A549 (cell line): ENCODE measurements around the gene ELK1. TPM values are rescaled to one million over a fixed set of nuclear protein-coding genes. Genes with fewer than 3 reads are reported as not detected.

ENCODE experiments used
- ATAC-seq, 2 experiments: fragments of 200-7000 bp in 1 of 2; fragments of >200 bp in 1 of 2; cut with Nextera tagmentation in 1 of 2; cut with Tn5 transposase in 1 of 2; 3 replicates each; pipeline versions ENCODE4 v1.8.0 to v1.9.1; 2018 to 2020; ENCODE audit warnings: mild to moderate bottlenecking in 1 of 2, moderate library complexity in 1 of 2
- CTCF ChIA-PET: fragments of 300-600 bp; sonication (Branson Sonifier 250); formaldehyde crosslinking; extraction: SDS; loops from one replicate; lab custom pipeline; 2021; ENCODE audit warnings: antibody characterized with exemption, inconsistent platforms; lab: Yijun Ruan, JAX
- POLR2A ChIA-PET: fragments of 350-600 bp; formaldehyde crosslinking; extraction: SDS; loops from one replicate; lab custom pipeline; 2021; ENCODE audit warnings: antibody characterized with exemption, inconsistent platforms; lab: Yijun Ruan, JAX
- DNase-seq, 2 experiments: peaks; one replicate each; pipeline versions ENCODE4 v3.0.0 to v3.0.0-alpha.2; 2011 to 2016; ENCODE audit warnings: low read depth in 1 of 2, low spot score in 1 of 2
- FAIRE-seq: peaks from 2 replicates; lab custom pipeline; 2011; peaks lifted over from hg19 to GRCh38; lab: Jason Lieb, UNC
- H3K27ac ChIP-seq, 2 experiments: fragments of >200 bp; sonication (Bioruptor Twin); formaldehyde crosslinking; 3 replicates each; pipeline ENCODE4 v1.5.1; 2016 to 2017
- H3K4me1 ChIP-seq: fragments of >200 bp; sonication (Bioruptor Twin); formaldehyde crosslinking; 3 replicates; pipeline ENCODE4 v1.6.1; 2016
- H3K4me2 ChIP-seq: fragments of >200 bp; sonication (Bioruptor Twin); formaldehyde crosslinking; 3 replicates; pipeline ENCODE4 v1.6.1; 2016
- H3K4me3 ChIP-seq: fragments of >200 bp; sonication (Bioruptor Twin); formaldehyde crosslinking; 3 replicates; pipeline ENCODE4 v1.5.1; 2016
- H3K9me3 ChIP-seq: fragments of >200 bp; sonication (Bioruptor Twin); formaldehyde crosslinking; 3 replicates; pipeline ENCODE4 v1.6.1; 2016
- CBX2 ChIP-seq: fragments of 200-600 bp; sonication (generic); IDR thresholded peaks from 2 replicates; pipeline ENCODE4 v1.6.1; 2016; ENCODE audit warnings: low read depth, mild to moderate bottlenecking, borderline replicate concordance
- CEBPB ChIP-seq, 2 experiments: fragments of >200 bp in 1 of 2; sonication (Bioruptor Twin) in 1 of 2; formaldehyde crosslinking in 1 of 2; IDR thresholded peaks; 2 replicates each; pipeline ENCODE4 v1.6.1; 2012 to 2016
- CHD2 ChIP-seq: fragments of 150-350 bp; IDR thresholded peaks from 2 replicates; pipeline ENCODE4 v1.6.1; 2014; ENCODE audit warnings: low read length; ENCODE audit not compliant: partially characterized antibody
- ELK1 ChIP-seq: fragments of 150-350 bp; IDR thresholded peaks from 2 replicates; pipeline ENCODE4 v1.6.1; 2014; ENCODE audit warnings: low read depth, mild to moderate bottlenecking, low read length
- ESRRA ChIP-seq: fragments of 150-350 bp; IDR thresholded peaks from 2 replicates; pipeline ENCODE4 v1.6.1; 2014; ENCODE audit warnings: mild to moderate bottlenecking, low read length, borderline replicate concordance
- FOXS1 ChIP-seq: fragments of 250-450 bp; sonication (Bioruptor Pico); IDR thresholded peaks from 2 replicates; pipeline ENCODE4 v1.5.0; 2020; ENCODE audit warnings: mild to moderate bottlenecking, moderate library complexity
- GATA3 ChIP-seq: IDR thresholded peaks from 2 replicates; pipeline ENCODE4 v1.6.1; 2012; ENCODE audit warnings: borderline replicate concordance
- HEYL ChIP-seq: fragments of 250-450 bp; sonication (Bioruptor Pico); IDR thresholded peaks from 2 replicates; pipeline ENCODE4 v1.8.0; 2021; ENCODE audit warnings: mild to moderate bottlenecking, moderate library complexity
- HOXA7 ChIP-seq: fragments of 250-450 bp; sonication (Bioruptor Pico); IDR thresholded peaks from 2 replicates; pipeline ENCODE4 v1.5.0; 2020; ENCODE audit warnings: mild to moderate bottlenecking, moderate library complexity
- JUNB ChIP-seq: fragments of >200 bp; sonication (Bioruptor Twin); formaldehyde crosslinking; IDR thresholded peaks from 2 replicates; pipeline ENCODE4 v1.6.1; 2016
- KDM1A ChIP-seq: fragments of 200-600 bp; sonication (generic); IDR thresholded peaks from 2 replicates; pipeline ENCODE4 v1.6.1; 2016; ENCODE audit warnings: low read depth, mild to moderate bottlenecking
- KDM5A ChIP-seq: fragments of 200-600 bp; sonication (generic); IDR thresholded peaks from 2 replicates; pipeline ENCODE4 v1.6.1; 2016; ENCODE audit warnings: antibody characterized with exemption, mild to moderate bottlenecking
- MAZ ChIP-seq: fragments of 150-350 bp; IDR thresholded peaks from 2 replicates; pipeline ENCODE4 v1.6.1; 2014; ENCODE audit warnings: antibody characterized with exemption, low read depth, low read length, borderline replicate concordance
- MYC ChIP-seq: IDR thresholded peaks from 2 replicates; pipeline ENCODE4 v1.6.1; 2012; ENCODE audit warnings: mild to moderate bottlenecking, inconsistent platforms, low read length, improper control_type of control experiment, borderline replicate concordance
- NPAS2 ChIP-seq: fragments of 250-450 bp; sonication (Bioruptor Pico); IDR thresholded peaks from 2 replicates; pipeline ENCODE4 v1.8.0; 2022; ENCODE audit warnings: mild to moderate bottlenecking, moderate library complexity, borderline replicate concordance
- NR3C1 ChIP-seq: fragments of >200 bp; sonication (Bioruptor Twin); formaldehyde crosslinking; IDR thresholded peaks from 3 replicates; pipeline ENCODE4 v1.6.1; 2017
- POLR2A ChIP-seq: IDR thresholded peaks from 2 replicates; pipeline ENCODE4 v1.6.1; 2012; ENCODE audit warnings: mild to moderate bottlenecking, low read length
- RAD21 ChIP-seq, 2 experiments: fragments of >200 bp in 1 of 2; sonication (Bioruptor Twin) in 1 of 2; formaldehyde crosslinking in 1 of 2; IDR thresholded peaks in 1 of 2; conservative IDR thresholded peaks in 1 of 2; 2 replicates in 1 of 2; 3 replicates in 1 of 2; pipeline ENCODE4 v1.6.1; 2012 to 2018; ENCODE audit warnings: inconsistent platforms in 1 of 2
- RARB ChIP-seq: fragments of 250-450 bp; sonication (Bioruptor Pico); IDR thresholded peaks from 2 replicates; pipeline ENCODE4 v1.8.0; 2021; ENCODE audit warnings: mild to moderate bottlenecking, moderate library complexity
- RCOR1 ChIP-seq: fragments of 150-350 bp; IDR thresholded peaks from 2 replicates; pipeline ENCODE4 v1.6.1; 2014; ENCODE audit warnings: antibody characterized with exemption, low read length, low read depth
- TFCP2L1 ChIP-seq: fragments of 250-450 bp; sonication (Bioruptor Pico); IDR thresholded peaks from 2 replicates; pipeline ENCODE4 v1.5.0; 2021; ENCODE audit warnings: mild to moderate bottlenecking
- ZFP36 ChIP-seq: fragments of 450-650 bp; IDR thresholded peaks from 2 replicates; pipeline ENCODE4 v1.6.1; 2014; ENCODE audit warnings: borderline replicate concordance; ENCODE audit not compliant: partially characterized antibody
- WGBS: methylation state at CpG from one replicate; pipeline ENCODE4 v1.1.6; 2017; ENCODE audit errors: missing lambda C conversion rate; 5-methylcytosine and 5-hydroxymethylcytosine counted together
- polyA plus RNA-seq, 4 experiments: library from polyadenylated mRNA; depleted of rRNA in 3 of 4; stranded (reverse); fragments of >200 nt; fragmentation: RNase III in 1 of 4; extraction: RNeasy Plus Mini Kit Qiagen cat#74134 plus additional on column Dnase treatment in 1 of 4; gene quantifications; 2 replicates in 3 of 4; 3 replicates in 1 of 4; pipeline ENCODE4 v1.2.3, GENCODE V29; 2011 to 2017
- TF ChIP-seq, protein P1 (sequence below): IDR thresholded peaks from 2 replicates; pipeline ENCODE4 v1.6.1; 2012
- TF ChIP-seq, protein P2 (sequence below): IDR thresholded peaks from 2 replicates; pipeline ENCODE4 v1.6.1; 2012
- TF ChIP-seq, protein P3 (sequence below): fragments of 250-450 bp; sonication (Bioruptor Pico); IDR thresholded peaks from 2 replicates; pipeline ENCODE4 v1.5.0; 2021; ENCODE audit warnings: mild to moderate bottlenecking, moderate library complexity, borderline replicate concordance
- TF ChIP-seq, protein P4 (sequence below): fragments of 200-600 bp; sonication (generic); IDR thresholded peaks from 2 replicates; pipeline ENCODE4 v1.6.1; 2016; ENCODE audit warnings: antibody characterized with exemption, mild to moderate bottlenecking, moderate library complexity

ELK1 gene
- polyA plus RNA-seq, 2 of the 4 experiments (the other 2 are of a cell fraction): 14.6 to 23.5 TPM

DNA sequence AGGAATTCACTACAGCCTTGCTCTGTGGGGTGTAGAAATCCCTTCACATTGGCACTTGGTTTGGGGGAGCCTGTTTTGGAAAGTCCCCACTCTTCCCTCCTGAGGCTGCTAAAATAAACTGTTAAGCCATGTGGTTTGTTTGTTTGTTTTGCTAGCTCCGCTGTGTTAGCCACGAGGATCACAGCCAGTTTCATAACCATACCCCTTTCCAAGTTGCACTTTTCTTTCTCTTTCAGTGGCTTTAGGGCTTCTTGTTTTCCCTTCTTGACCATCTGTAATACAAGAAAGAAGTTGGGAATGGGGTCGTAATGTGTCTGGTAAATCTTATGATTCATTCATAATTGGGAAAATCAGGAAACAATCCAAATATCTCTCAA is 33.5 kb upstream of the ELK1 start:
- FAIRE-seq (peak; percentile 28), ATAC-seq (no peak), DNase-seq (no peak)
- Histone ChIP-seq H3K4me2 (no peak overlapping the region), H3K4me1 (no peaks in the 10 kb centered on the region), H3K4me3 (no peak overlapping the region), H3K27ac (no peak overlapping the region), H3K9me3 (no peaks in the 10 kb centered on the region)
- WGBS: 0% methylated on average over 3 of the region's 3 CpGs
- TF ChIP-seq JUNB (no peak), FOXS1 (no peak), HOXA7 (CRISPR knock-in tag) (no peak), TFCP2L1 (CRISPR knock-in tag) (no peak), NR3C1 (no peak), RCOR1 (no peak), ZFP36 (no peak), NPAS2 (CRISPR knock-in tag) (no peak), POLR2A (no peak), KDM1A (no peak), RARB (no peak), KDM5A (no peak), MYC (no peak), CHD2 (no peak)
- TF ChIP-seq, protein P1, sequence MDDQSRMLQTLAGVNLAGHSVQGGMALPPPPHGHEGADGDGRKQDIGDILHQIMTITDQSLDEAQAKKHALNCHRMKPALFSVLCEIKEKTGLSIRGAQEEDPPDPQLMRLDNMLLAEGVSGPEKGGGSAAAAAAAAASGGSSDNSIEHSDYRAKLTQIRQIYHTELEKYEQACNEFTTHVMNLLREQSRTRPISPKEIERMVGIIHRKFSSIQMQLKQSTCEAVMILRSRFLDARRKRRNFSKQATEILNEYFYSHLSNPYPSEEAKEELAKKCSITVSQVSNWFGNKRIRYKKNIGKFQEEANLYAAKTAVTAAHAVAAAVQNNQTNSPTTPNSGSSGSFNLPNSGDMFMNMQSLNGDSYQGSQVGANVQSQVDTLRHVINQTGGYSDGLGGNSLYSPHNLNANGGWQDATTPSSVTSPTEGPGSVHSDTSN: no peak
- TF ChIP-seq, protein P2, sequence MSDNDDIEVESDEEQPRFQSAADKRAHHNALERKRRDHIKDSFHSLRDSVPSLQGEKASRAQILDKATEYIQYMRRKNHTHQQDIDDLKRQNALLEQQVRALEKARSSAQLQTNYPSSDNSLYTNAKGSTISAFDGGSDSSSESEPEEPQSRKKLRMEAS: no peak
- TF ChIP-seq, protein P3, sequence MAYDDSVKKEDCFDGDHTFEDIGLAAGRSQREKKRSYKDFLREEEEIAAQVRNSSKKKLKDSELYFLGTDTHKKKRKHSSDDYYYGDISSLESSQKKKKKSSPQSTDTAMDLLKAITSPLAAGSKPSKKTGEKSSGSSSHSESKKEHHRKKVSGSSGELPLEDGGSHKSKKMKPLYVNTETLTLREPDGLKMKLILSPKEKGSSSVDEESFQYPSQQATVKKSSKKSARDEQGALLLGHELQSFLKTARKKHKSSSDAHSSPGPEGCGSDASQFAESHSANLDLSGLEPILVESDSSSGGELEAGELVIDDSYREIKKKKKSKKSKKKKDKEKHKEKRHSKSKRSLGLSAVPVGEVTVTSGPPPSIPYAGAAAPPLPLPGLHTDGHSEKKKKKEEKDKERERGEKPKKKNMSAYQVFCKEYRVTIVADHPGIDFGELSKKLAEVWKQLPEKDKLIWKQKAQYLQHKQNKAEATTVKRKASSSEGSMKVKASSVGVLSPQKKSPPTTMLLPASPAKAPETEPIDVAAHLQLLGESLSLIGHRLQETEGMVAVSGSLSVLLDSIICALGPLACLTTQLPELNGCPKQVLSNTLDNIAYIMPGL (CRISPR knock-in tag): no peak
- ChIA-PET POLR2A (no interaction called here), CTCF (no interaction called here)

- Histone ChIP-seq H3K4me1 (no peaks in the 10 kb centered on the region), H3K4me2 (no peak overlapping the region), H3K9me3 (no peaks in the 10 kb centered on the region), H3K27ac (no peak overlapping the region), H3K4me3 (no peak overlapping the region)
- ChIA-PET CTCF (no interaction called here), POLR2A (no interaction called here)
- ATAC-seq (no peak), FAIRE-seq (no peak), DNase-seq (no peak)
- 24% methylated on average over 12 of the region's 14 CpGs for WGBS
- TF ChIP-seq ESRRA (no peak), ELK1 (no peak), HEYL (no peak), MAZ (no peak), TFCP2L1 (CRISPR knock-in tag) (no peak), CEBPB (IDR thresholded peaks at IDR 0.05) (no peak), GATA3 (no peak), CBX2 (no peak), RAD21 (conservative IDR thresholded peaks at IDR 0.05 in 1 of 2, IDR thresholded peaks at IDR 0.05 in 1 of 2) (no peak), NR3C1 (no peak)
- TF ChIP-seq, protein P3 (CRISPR knock-in tag): no peak
- TF ChIP-seq, protein P1: no peak
- TF ChIP-seq, protein P4, sequence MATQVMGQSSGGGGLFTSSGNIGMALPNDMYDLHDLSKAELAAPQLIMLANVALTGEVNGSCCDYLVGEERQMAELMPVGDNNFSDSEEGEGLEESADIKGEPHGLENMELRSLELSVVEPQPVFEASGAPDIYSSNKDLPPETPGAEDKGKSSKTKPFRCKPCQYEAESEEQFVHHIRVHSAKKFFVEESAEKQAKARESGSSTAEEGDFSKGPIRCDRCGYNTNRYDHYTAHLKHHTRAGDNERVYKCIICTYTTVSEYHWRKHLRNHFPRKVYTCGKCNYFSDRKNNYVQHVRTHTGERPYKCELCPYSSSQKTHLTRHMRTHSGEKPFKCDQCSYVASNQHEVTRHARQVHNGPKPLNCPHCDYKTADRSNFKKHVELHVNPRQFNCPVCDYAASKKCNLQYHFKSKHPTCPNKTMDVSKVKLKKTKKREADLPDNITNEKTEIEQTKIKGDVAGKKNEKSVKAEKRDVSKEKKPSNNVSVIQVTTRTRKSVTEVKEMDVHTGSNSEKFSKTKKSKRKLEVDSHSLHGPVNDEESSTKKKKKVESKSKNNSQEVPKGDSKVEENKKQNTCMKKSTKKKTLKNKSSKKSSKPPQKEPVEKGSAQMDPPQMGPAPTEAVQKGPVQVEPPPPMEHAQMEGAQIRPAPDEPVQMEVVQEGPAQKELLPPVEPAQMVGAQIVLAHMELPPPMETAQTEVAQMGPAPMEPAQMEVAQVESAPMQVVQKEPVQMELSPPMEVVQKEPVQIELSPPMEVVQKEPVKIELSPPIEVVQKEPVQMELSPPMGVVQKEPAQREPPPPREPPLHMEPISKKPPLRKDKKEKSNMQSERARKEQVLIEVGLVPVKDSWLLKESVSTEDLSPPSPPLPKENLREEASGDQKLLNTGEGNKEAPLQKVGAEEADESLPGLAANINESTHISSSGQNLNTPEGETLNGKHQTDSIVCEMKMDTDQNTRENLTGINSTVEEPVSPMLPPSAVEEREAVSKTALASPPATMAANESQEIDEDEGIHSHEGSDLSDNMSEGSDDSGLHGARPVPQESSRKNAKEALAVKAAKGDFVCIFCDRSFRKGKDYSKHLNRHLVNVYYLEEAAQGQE: no peak
These were observed 32.9 kb upstream of the ELK1 start for GRCh38 chrX:47683184-47683828.
